Epithelial cell of proximal tubule (primary cell): ENCODE data around the gene HERC4. TPM values are rescaled to one million over a fixed set of nuclear protein-coding genes. Genes with fewer than 3 reads are reported as not detected.

Experiments
- DNase-seq: peaks from one replicate; pipeline ENCODE4 v3.0.0-alpha.2; 2011; ENCODE audit warnings: low read depth
- H3K4me3 ChIP-seq: 2 replicates; pipeline ENCODE4 v1.5.1; 2011; ENCODE audit warnings: low read depth, mild to moderate bottlenecking, low read length
- CTCF ChIP-seq: conservative IDR thresholded peaks from 2 replicates; pipeline ENCODE4 v1.5.1; 2012; ENCODE audit warnings: low read depth, mild to moderate bottlenecking, low read length
- total RNA-seq: library from RNA; depleted of rRNA; stranded (reverse); fragments of >200 nt; gene quantifications from 2 replicates; pipeline ENCODE4 v1.2.3, GENCODE V29; 2015

HERC4 gene
- total RNA-seq, 1 donor from 2014 or later: 27.3 TPM

GRCh38 chr10:67923551-67923950 is 151.5 kb downstream of the HERC4 start:
- DNase-seq: no peak
- no peak overlapping the region for H3K4me3 ChIP-seq
- no peak for TF ChIP-seq CTCF

- no peak overlapping the region for H3K4me3 ChIP-seq
- no peak for DNase-seq
- TF ChIP-seq CTCF: no peak
These were observed 154.0 kb downstream of the HERC4 start for GRCh38 chr10:67921065-67921464.

DNA sequence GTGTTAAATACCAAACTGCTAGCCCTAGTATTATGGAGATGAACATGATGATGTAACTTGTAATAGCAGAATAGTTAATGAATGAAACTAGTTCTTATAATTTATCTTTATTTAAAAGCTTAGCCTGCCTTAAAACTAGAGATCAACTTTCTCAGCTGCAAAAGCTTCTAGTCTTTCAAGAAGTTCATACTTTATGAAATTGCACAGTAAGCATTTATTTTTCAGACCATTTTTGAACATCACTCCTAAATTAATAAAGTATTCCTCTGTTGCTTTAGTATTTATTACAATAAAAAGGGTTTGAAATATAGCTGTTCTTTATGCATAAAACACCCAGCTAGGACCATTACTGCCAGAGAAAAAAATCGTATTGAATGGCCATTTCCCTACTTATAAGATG is 157.4 kb downstream of the HERC4 start:
- no peak for DNase-seq
- H3K4me3 ChIP-seq: no peak overlapping the region
- no peak for TF ChIP-seq CTCF

DNA sequence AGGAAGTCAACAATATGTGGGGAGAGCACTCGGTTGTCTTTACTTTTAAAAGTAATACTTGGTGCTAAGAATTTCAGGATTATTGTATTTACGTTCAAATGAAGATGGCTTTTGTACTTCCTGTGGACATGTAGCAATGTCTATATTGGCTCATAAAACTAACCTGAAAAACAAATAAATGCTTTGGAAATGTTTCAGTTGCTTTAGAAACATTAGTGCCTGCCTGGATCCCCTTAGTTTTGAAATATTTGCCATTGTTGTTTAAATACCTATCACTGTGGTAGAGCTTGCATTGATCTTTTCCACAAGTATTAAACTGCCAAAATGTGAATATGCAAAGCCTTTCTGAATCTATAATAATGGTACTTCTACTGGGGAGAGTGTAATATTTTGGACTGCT is 157.9 kb downstream of the HERC4 start:
- no peak overlapping the region for H3K4me3 ChIP-seq
- TF ChIP-seq CTCF: no peak
- no peak for DNase-seq

DNA sequence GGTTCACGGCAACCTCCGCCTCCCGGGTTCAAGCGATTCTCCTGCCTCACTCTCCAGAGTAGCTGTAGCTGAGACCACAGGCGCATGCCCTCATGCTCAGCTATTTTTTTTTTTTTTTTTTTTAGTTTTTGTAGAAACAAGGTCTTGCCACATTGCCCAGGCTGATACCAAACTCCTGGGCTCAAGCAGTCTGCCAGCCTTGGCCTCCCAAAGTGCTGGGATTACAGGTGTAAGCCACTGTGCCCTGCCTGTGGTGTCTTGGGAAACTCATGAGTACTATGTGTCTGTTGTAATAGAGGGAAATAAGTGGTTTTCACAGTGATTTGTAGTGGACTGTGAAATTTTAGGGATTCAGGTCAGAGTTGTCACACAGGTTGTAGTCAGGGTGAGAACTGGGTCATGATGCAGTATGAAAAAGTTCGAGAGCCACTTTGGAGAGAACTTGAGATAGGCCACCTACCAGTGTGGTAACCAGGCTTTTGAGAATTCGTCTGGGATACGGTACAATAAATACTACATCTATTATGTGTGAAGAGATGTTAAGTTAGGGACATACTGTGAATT is 160.2 kb downstream of the HERC4 start:
- H3K4me3 ChIP-seq: no peak overlapping the region
- no peak for TF ChIP-seq CTCF
- no peak for DNase-seq

GRCh38 chr10:67912331-67912946 is 162.6 kb downstream of the HERC4 start:
- no peak for TF ChIP-seq CTCF
- no peak for DNase-seq
- no peak overlapping the region for H3K4me3 ChIP-seq

- no peak for TF ChIP-seq CTCF
- DNase-seq: no peak
- H3K4me3 ChIP-seq: no peak overlapping the region
These were observed 171.5 kb downstream of the HERC4 start for GRCh38 chr10:67903581-67903980.
